ENCODE results near the gene AGTRAP.
A peak's percentile ranks its signal among the peaks of the same experiment; 100 is the strongest.

The AGTRAP gene

DNA sequence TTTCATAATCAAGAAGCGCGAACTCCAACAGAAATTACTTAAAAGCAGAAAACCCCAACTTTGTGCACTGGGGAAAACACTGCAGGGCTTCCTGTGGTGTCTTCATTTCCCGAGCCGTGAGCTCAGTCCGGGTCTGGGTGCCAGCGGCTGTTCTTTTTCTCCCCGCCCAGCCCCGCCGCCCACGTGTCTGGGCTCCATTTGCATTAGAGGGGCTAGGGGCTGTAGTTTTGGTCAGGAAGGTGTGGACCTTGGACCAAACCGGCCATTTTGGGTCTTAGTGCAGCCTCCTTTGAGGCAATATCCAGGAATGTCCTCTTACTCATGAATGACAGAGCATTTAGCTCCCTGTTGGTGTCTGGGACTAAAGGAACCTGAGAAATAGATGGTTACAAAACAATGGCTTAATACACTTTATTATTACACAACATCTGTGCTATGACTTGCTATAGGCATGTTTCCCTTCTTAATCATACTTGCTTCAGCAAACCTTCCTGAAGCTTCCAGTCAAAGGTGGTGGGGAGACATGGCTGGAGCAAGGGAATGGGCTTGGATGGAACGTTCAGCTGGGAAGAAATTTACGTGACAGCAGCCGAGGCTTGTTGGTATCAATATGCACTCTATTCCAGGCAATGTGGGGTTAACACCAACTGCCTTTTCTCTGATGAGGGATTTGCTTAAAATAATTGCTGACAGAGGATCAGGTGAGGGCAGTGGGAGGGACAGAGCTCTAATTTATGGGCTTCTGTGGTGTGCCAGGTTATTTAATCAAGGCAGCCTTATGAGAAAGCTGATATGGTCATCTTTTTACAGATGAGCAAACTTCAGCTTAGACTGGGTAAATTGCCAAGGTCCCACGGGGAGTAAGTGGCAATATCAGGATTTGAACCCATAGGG, 1.1 kb downstream of the AGTRAP start:
- DNase-seq, result peak; percentile 39

DNA sequence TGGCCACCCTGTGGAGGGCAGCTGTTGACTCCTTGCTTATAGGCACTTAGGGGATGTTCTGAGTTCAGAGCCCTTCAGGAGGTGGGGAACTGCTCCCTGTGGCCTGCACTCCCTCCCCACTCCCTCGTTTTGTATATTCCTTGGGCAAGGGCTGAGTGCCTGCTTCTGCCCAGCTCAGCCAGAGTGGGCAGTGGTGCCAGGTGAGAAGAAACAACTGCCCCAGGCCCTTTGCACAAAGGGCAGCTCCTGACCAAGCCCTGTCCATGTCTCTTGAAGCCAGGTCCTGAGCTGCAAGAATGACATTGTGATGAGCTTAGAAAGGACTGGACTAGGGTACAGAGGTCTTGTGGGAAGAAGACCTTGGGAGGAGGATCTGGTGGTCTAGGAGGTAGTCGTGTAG, 2.2 kb downstream of the AGTRAP start:
- DNase-seq, result no peak

DNA sequence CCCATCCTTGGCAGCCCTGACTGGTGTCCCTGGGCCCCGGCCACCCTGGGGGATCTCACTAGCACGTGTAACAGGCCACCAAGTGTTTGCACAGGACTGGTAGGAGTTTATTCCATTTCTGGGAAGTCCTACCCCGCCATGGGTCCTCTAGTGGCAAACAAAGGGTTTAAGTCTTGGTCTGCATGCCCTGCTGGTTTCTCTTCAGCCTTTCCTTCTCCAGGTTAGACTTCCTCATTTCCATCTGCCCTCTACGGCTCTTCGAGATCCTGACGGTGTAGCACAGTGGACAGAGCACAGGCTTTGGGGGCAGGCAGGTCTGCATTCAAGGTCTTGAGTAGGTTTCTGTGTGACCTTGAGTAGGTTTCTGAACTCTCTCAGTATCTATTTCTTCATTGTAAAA, 2.8 kb downstream of the AGTRAP start:
- no peak for DNase-seq

DNA sequence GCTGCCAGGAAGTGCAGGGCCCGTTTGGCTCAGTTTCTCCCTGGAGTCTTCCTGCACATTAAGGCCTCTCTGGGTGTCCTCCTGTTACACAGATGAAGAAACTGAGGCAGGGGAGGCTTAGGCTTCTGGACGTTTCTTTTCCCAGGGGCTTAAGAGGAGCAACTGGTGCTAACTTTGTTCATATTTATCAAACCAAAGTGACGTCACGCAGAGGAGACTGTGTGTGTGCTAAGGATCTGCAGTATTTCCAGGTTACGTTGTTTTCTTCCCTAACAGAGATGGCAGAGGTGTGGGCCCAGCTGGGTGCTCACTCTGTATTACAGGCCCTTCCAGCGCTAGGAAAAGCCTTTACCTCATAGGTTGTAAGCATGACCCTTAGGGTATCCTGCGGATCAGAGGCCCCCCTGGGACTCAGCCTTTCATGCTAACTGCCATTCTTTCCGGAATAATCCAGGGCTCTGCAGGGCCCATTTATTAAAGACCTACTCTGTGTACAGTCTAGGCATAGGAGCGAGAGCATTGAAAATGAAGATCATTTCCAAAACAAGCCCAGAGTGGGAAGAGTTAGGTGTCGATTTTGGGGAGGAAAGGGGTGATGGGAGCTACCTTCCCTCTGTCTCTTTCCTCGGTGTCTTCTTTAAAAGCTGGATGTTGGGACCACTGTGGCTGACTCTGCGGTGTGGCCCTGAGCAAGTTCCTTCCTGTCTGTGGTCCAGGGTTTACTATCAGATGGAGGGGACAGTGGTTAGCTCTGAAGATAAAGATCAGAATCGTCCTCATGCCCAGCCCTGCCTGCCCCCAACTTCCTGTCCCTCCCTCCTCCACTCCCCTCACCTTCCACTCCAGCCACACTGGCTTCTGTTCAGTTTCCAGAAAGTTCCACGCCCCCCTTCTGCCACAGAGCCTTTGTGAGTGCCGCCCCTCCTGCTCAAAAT, 4.6 kb downstream of the AGTRAP start:
- DNase-seq, result no peak

DNA sequence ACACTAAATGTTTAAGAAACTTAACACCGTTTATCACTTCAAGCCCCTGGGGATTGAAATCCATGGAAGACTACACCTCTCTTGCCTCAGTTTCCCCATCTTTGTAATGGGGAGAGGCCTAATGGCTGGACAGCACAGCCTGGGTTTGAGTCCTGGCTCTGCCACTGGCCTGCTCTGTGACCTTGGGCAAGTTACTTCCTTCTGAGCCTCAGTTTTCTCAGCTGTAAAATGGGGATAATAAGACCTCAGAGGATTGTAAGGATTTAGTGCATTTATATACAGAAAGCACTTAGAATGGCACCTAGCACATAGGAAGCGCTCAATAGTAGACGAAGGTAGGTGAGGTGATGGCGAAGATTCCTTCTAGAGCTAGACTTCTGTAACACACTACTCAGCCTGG, 5.5 kb downstream of the AGTRAP start:
- no peak for DNase-seq

DNA sequence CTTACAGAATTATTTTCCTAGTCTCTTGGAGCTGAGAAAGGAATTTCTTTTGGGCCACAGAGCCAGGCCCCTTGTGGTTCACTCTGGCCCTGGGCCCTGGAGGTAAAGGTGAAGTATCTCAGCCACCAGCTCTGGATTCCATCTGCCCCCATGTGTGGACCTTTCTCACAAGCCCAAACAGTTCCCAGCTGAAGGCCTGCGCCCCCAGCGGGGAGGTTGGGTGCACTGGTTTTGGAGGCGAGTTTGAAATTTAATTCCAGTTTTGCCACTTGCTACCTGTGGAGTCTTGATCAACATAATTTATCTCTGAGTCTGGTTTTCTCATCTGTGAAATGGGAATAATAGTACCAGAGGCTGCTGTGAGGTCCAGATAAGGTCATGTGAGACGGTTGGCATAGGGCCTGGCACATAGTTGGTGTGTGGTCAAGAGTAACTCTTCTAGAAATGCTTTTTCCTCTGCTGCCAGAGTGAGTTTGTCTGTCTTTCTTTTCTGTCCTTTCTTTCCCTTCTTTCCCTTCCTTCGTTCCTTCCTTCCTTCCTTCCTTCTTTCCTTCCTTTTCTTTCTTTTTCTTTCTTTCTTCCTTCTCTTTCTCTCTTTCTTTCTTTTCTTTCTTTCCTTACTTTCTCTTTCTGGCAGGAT, 6.1 kb downstream of the AGTRAP start:
- no peak for DNase-seq

DNA sequence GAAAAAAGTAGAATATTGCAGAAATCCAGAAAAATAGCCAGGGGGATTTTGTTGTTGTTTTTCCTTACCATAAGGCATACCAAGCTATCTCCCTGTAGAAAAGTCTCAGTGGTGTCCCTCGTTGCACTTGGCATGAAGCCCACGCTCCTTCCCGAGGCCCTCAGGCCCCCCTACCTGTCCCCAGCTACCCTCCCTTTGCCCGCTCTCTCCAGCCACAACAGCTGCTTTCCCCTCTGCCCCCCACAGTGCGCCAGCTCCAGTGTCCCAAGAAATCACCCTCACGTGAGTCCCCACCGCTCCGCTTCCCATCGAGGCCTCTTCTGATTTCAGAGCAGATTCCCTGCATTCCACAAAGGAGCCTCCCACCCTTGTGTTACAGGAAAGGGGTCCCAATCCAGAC, 8.4 kb downstream of the AGTRAP start:
- no peak for DNase-seq

DNA sequence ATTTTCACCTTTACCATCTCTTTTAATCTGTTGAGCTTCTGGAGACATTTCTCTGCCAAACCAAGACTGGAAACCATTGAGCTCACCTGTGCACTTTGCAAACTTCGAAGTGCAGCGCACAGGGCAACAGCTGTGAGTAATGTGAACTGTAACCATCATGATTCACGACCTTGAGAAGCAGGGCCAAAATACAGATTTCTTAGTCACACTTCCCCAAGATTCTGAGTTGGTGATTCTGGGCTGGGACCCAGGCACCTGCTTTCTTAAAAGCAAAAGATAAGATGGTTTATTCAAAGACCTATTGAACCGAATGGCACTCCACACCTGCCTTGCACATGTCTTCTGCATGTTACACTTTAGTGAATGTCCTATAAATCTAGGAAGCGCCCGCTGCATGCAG, 10.2 kb downstream of the AGTRAP start:
- no peak for DNase-seq

DNA sequence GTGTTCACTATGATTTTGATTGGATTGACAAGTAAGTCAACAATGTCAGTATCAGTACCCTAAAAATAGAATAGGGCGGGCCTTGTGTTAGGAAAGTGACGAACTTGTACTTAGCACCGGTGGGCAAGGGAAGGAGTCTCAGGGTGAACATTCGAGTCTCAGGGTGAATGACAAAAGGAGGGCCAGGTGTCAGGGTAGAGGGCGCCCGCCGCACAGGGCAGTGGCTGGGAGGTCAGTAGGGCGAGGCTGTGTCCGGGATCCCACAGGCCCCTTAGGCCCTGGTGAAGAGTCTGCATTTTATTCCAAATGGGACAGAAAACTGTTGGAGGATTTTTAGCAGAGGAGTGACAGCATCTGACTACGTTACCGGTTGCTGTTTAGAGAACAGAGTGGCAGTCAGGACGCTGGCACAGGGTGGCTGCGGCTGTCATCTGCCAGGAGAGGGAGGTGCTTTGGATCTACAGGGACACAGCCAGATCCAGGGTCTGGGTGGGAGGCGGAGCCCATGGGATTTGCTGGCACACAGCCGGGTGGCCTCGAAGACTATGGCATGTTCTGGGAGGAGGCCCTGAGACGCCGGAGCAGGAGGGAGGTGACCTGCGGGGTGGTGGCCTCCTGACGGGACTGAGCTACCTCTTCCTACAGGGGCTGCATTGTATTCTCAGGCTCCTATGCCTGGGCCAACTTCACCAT, 11.0 kb downstream of the AGTRAP start:
- no peak for DNase-seq

DNA sequence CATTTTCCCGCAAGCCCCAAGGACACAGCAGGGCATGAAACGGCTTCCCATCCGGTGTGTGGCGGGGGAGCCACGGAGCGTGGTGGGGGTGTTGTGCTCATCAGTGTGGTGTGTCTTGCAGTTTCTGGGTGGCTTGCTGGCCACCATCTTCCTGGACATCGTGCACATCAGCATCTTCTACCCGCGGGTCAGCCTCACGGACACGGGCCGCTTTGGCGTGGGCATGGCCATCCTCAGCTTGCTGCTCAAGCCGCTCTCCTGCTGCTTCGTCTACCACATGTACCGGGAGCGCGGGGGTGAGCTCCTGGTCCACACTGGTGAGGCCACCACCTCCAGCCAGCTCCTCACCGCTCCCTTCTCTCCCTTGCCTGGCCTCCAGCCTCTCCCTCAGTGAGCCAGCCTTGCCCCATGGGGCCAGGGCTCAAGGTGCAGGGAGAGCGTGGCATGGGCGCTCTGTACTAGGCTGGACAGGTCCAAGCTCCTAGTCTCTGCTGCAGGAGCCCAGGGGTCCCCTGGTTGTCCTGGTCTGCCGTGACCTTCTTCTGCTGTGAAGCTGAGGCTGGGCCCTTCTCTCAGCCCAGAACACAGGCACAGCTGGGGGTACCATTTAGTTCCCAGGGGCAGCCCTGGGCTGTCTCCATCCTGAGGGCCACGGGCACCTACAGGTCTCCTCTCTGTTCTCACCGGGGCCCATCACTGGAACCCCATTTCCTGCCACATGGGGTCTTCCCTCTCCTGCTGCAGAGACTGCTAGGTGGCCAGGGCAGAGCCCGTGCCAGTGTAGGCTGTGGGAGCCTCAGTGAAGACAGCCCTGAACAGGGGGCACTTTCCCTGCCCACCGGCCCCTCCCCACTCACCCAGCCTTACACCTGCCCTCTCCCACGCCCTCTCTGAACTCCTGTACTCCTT, 12.6 kb downstream of the AGTRAP start:
- DNase-seq, result no peak

DNA sequence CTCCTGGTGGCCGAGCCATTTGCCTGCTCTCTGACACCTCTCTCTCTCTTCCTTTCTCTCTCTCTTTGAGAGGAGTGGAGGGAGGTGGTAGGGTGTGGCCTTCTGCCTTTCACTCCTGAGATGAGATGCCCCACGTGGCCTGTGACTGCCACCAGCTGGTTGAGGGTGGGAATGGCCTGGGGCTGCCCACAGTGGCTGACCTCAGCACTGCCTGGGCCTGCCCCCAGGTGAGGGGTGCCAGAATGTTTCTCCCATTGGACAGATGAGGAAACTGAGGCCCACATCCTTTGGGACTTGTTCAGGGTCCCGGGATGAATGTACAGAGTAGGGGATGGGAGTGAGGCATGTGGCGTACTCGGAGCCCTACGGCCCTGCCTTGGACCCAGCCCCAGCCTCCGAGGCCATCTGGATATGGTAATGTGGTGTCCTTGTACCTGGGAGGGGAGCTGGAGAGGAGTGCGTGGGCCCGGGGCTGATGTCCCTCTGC, 13.3 kb downstream of the AGTRAP start:
- peak; percentile 16 for DNase-seq

DNA sequence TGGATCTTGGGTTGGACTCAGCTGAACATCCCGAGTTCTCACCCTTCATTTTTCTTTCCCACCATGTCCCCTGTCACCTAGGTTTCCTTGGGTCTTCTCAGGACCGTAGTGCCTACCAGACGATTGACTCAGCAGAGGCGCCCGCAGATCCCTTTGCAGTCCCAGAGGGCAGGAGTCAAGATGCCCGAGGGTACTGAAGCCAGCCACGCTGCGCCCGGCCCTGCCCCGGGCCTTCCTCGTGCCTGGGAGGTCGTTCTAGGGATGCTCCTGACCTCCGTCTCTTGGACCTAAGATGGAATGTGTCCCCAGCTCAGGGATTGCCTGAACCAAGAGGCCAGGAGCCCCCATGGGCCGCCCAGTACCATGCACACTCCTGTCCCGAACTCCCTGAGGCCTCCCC, 14.1 kb downstream of the AGTRAP start:
- DNase-seq, result no peak

DNA sequence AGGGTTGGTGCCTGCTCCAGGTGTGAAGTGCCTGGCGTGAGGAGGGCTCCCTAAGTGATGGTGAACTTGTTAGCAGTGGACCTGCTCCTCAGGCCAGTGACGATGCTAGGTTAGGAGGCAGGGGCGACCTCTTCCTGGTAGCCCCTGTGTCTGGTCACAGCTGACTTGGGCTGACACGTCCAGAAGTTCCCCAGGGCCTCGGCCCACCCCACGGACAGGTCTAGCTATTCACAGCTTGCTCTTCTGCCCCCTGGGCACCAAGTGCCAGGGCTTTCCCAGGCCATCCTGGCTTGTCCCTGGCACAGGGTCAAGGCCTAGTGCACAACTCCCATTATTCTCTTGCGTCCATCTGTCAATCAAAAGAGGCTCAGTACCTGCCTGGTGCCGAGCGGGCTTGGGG, 15.2 kb downstream of the AGTRAP start:
- no peak for DNase-seq

DNA sequence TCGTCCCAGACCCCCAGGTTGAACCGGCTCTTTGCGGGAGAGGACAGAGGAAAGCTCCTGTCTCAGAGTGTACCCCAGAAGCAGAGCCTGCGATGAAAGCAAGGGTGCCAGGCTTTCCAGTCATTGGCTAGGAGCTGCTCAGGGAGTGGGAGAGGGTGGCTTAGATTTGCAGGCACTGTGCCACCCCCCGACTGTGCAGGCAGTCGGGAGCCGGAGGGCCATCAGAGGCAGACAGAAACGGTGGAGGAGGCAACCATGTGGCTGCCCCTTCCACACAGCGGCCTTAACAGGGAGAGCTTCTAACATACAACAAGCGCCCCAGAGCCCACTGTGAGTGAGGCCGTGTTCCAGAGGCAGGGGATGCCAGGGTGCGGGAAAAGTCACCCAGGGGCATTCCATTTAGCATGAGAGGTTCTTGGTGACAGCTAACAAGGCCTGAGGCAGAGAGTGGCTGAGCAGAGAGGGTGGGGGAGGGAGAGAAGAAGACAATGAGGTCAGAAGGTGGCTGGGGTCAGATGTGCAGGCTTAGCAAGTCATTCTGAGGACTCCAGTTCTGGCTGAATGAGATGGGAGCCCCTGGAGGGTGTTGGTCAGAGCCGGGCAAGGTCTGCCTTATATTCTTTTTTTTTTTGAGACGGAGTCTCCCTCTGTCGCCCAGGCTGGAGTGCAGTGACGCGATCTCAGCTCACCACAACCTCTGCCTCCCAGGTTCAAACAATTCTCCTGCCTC, 16.6 kb downstream of the AGTRAP start:
- no peak for DNase-seq

DNA sequence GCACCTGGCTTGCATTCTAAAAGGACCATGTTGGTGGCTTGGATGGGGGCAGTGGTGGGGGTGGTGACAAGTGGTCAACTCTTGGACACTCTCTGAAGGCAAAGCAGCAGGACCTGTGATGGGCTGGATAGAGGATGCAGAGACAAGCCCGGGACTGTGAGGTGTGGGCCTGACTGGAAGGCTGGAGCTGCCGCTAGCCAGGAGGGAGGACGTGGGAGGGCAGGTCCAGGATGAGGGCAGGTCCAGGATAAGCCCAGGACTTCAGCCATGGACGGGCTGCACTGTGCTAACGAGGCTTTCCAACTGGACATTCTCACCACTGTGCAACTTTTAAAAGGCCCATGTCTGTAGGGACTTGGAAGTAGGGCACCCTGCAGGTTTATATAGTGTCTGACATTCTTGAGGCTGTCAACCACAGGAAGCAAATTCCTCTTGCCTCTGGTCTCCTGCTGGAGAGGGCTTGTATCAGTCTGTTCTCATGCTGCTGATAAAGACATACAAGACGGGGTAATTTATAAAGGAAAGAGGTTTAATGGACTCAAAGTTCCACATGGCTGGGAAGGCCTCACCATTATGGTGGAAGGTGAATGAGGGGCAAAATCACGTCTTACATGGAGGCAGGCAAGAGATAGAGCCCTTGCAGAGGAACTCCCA, 17.7 kb downstream of the AGTRAP start:
- DNase-seq, result no peak

DNA sequence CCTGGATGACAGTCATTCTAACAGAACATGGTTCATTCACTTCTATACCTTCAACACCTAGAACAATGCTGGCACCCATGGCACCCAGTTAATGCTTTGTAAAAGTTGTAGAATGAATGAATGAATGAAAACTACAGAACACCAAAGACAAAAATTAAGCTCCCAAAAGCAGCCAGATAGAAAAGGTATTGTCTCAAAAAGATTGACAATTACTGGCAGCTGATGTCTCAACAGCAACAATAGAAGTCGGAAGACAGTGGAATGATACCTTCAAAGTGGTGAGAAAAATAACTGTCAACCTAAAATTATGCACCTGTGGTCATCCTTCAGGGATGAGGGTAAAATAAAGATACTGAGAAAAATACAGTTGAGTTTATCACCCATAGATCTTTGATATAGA, 21.1 kb downstream of the AGTRAP start:
- DNase-seq, result no peak

DNA sequence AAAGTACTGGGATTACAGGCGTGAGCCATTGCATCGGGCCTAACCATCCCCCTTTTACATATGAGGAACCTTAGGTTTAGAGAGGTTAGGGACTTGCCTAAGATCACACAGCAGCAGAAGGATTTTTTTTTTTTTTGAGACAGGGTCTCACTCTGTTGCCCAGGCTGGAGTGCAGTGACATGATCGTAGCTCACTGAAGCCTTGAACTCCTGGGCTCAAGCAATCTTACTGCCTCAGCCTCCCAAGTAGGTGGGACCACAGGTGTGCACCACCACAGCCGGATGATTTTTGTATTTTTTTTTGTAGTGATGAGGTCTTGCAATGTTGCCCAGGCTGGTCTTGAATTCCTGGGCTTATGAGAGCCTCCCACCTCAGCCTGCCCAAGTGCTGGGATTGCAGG, 23.9 kb downstream of the AGTRAP start:
- DNase-seq, result no peak

DNA sequence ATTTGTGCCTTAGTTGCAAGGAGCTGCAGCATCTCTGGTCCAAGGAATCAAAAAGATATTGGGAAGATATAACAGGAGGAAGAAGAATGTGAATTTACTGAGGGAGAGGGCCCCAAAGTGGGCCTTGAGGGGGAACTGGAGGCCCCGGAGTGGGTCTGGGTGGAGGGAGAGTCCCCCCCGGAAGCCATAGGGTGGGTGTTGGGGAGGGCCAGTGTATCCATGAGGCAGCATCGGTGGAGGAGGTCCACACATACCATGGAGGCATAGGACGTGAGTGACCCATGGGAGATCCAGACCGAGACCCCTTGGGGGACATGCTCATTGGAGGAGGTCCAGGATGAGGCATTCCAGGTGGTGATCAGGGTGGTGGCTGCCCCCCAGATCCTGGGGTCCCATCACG, 25.3 kb downstream of the AGTRAP start:
- no peak for DNase-seq

DNA sequence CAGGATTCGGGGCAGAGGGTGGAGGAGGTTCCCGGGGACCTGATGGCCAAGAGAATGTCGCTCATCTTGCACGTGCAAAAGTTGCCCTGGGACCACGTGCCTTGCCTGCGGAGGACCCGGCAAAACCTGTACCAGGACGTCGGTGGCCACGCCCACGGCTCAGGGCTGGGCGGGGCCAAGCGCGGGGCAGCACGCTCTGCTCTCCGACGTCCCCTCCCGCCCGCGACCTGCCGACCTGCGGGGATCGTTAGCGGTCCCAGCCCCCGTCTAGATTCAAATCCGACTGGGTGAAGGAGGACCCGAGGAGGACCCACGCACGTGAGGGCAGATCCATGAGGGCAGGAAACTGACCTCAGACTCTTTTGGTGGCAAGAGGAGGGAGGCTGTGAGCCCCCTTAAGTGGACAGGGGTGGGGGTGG, 26.1 kb downstream of the AGTRAP start, which contains the start of gene C1orf167:
C1orf167 (plus strand) TSS at position 206 of the 419 bp plus-strand sequence. CDS start 2,208 bp downstream, outside the sequence.
- DNase-seq, result peak; percentile 37

DNA sequence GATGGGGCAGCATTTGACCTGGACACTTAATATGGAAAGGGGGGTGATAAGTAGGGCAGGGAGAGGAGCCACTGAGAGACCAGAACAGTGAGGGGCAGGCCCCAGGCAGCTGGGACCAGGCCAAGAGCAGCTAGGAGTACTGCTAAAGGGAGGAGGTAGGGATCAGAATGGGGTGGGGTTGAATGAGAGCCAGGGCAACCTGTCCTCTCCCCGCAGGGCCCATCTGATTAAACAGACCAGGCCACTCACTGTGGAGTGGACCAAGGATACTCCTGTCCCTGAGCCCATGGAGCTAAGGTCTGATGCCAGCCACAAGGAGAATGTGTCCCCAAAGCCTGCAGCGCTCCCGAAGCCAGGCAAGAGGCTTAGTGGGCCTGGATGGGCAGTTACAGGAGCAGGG, 28.2 kb downstream of the AGTRAP start:
- no peak for DNase-seq

All from NCI-H146 (cell line).